ENCODE results near the gene NECAP2. TPM values are rescaled to one million over a fixed set of nuclear protein-coding genes. Genes with fewer than 3 reads are reported as not detected.
"Not testable (repeated sequence)": the region's sequence is repeated elsewhere in the genome, so short reads cannot be mapped to it uniquely, and the experiment has no call there.

The NECAP2 gene
- total and polyA plus RNA-seq, 10 of the 15 experiments (the other 5 are each of a cell fraction or from before 2014, with no cell fraction given): 16.3 to 98.0 (median 57.4) TPM

- intact Hi-C loops (cut with micrococcal nuclease; ENCODE audit: unreplicated experiment): loop anchor here (5.0 kb wide), 1 partner anchor 55 kb away; the partner anchor contains the start of gene NECAP2
- SMC1A ChIA-PET (ENCODE audit: uncharacterized antibody, unreplicated experiment): interaction anchor here (1.0 kb wide), 1 partner anchor 57 kb away, joined by 3 read pairs; the partner anchor contains the start of gene NECAP2
- CTCF ChIA-PET: interaction anchor here (0.7 to 2.4 kb wide), 3 partner anchors 46 to 419 kb away, joined by 3 to 7 read pairs (median 3); partner anchors contain the start of gene NECAP2
These were observed 57.0 kb downstream of the NECAP2 start for GRCh38 chr1:16497474-16497904.

DNA sequence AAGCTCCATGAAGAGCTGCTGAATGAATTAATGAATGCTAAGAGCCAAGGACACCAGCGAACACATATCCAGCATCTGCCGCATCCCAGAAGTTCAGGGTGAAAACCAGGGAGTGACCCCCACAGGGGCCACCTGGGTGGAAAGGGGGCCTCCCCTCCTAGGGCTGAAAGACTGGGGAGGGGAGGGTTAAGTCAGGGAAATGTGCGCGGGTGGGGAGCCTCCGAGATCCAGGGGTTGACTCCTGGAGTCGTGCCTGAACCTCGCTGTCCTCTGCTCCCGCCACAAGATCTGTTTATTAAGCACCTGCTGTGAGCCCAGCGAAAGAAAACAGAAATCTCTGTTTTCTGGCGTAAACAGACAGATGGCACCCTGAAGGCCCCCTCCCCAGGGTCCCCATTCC, 57.5 kb downstream of the NECAP2 start:
- POLR2A ChIA-PET; in situ Hi-C loops (cut with MboI); H4K20me1 ChIP-seq (ENCODE audit: control insufficient read depth, insufficient read depth); H3K27me3 ChIP-seq (replicated peaks in 1 of 2; ENCODE audit: control insufficient read depth in 2 of 2, insufficient read depth in 2 of 2, low read length in 1 of 2); RAD21 ChIA-PET (ENCODE audit: unreplicated experiment); H3K27ac ChIP-seq (ENCODE audit: control insufficient read depth, insufficient read depth); H3K4me2 ChIP-seq (ENCODE audit: control insufficient read depth, insufficient read depth); ATAC-seq; H3K9me3 ChIP-seq (replicated peaks; ENCODE audit: control insufficient read depth, insufficient read depth, low read length); H3K9ac ChIP-seq (ENCODE audit: control insufficient read depth, insufficient read depth, low read length); H3K36me3 ChIP-seq (ENCODE audit: control insufficient read depth in 2 of 2, insufficient read depth in 2 of 2, low read length in 1 of 2); DNase-seq (ENCODE audit: low read depth, low spot score); BruUV-seq (replicated peaks); FAIRE-seq; H3K4me1 ChIP-seq (ENCODE audit: control insufficient read depth, insufficient read depth, low read length); H2AFZ ChIP-seq (ENCODE audit: control insufficient read depth, low read depth, low read length); H3K79me2 ChIP-seq (ENCODE audit: control insufficient read depth, insufficient read depth, low read length): not testable (repeated sequence)
- CTCF ChIA-PET: interaction anchor here (0.8 to 2.4 kb wide), 2 partner anchors 58 to 419 kb away, joined by 3 to 7 read pairs; partner anchors contain the start of gene NECAP2
- peak overlapping the region; percentile 70; the same call in 1 of the 2 replicates for H3K4me3 ChIP-seq
- intact Hi-C loops (cut with micrococcal nuclease; ENCODE audit: unreplicated experiment): loop anchor here (5.0 kb wide), 1 partner anchor 56 kb away; the partner anchor contains the start of gene NECAP2
- 81% methylated on average over 10 of the region's 10 CpGs for WGBS (ENCODE audit: insufficient coverage, insufficient replicate concordance, low lambda C conversion rate, missing lambda C conversion rate)
- SMC1A ChIA-PET (ENCODE audit: uncharacterized antibody, unreplicated experiment): interaction anchor here (1.0 kb wide), 1 partner anchor 58 kb away, joined by 3 read pairs; the partner anchor contains the start of gene NECAP2

More at GRCh38 chr1:16497474-16497904, 57.0 kb downstream of the NECAP2 start:
- H4K20me1 ChIP-seq (ENCODE audit: control insufficient read depth, insufficient read depth); FAIRE-seq; in situ Hi-C loops (cut with MboI); H3K79me2 ChIP-seq (ENCODE audit: control insufficient read depth, insufficient read depth, low read length); H3K9me3 ChIP-seq (replicated peaks; ENCODE audit: control insufficient read depth, insufficient read depth, low read length); RAD21 ChIA-PET (ENCODE audit: unreplicated experiment); H3K9ac ChIP-seq (ENCODE audit: control insufficient read depth, insufficient read depth, low read length); POLR2A ChIA-PET; H2AFZ ChIP-seq (ENCODE audit: control insufficient read depth, low read depth, low read length); BruUV-seq (replicated peaks); H3K4me1 ChIP-seq (ENCODE audit: control insufficient read depth, insufficient read depth, low read length); H3K4me2 ChIP-seq (ENCODE audit: control insufficient read depth, insufficient read depth); H3K27me3 ChIP-seq (replicated peaks in 1 of 2; ENCODE audit: control insufficient read depth in 2 of 2, insufficient read depth in 2 of 2, low read length in 1 of 2); H3K4me3 ChIP-seq; H3K36me3 ChIP-seq (ENCODE audit: control insufficient read depth in 2 of 2, insufficient read depth in 2 of 2, low read length in 1 of 2); ATAC-seq; DNase-seq (ENCODE audit: low read depth, low spot score); H3K27ac ChIP-seq (ENCODE audit: control insufficient read depth, insufficient read depth): not testable (repeated sequence)
- TF ChIP-seq, protein P1, sequence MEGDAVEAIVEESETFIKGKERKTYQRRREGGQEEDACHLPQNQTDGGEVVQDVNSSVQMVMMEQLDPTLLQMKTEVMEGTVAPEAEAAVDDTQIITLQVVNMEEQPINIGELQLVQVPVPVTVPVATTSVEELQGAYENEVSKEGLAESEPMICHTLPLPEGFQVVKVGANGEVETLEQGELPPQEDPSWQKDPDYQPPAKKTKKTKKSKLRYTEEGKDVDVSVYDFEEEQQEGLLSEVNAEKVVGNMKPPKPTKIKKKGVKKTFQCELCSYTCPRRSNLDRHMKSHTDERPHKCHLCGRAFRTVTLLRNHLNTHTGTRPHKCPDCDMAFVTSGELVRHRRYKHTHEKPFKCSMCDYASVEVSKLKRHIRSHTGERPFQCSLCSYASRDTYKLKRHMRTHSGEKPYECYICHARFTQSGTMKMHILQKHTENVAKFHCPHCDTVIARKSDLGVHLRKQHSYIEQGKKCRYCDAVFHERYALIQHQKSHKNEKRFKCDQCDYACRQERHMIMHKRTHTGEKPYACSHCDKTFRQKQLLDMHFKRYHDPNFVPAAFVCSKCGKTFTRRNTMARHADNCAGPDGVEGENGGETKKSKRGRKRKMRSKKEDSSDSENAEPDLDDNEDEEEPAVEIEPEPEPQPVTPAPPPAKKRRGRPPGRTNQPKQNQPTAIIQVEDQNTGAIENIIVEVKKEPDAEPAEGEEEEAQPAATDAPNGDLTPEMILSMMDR (IDR thresholded peaks at IDR 0.05 in 2 of 3, conservative IDR thresholded peaks at IDR 0.05 in 1 of 3; ENCODE audit: control insufficient read depth in 2 of 3, extremely low read depth in 1 of 3, insufficient read depth in 1 of 3, low read depth in 3 of 3, low read length in 3 of 3): 0 out of 6 replicates have a peak, but pooled peaks of 1 of the 3 experiments have one; percentile 6
- 91% methylated on average over 5 of the region's 5 CpGs for WGBS (ENCODE audit: insufficient coverage, insufficient replicate concordance, low lambda C conversion rate, missing lambda C conversion rate)

Data from GM12878 (cell line).